CD4-positive, alpha-beta T cell treated with Interleukin-4 for 4 hours (primary cell): ENCODE measurements around the gene BRD9.
"Not testable (repeated sequence)": the region's sequence is repeated elsewhere in the genome, so short reads cannot be mapped to it uniquely, and the experiment has no call there.

ENCODE experiments used
- DNase-seq: peaks from one replicate; pipeline ENCODE4 v3.0.0-alpha.2; 2020

Gene BRD9

GRCh38 chr5:843926-844325, 48.7 kb downstream of the BRD9 start:
- not testable (repeated sequence) for DNase-seq

- not testable (repeated sequence) for DNase-seq
Observed at GRCh38 chr5:843371-843770, 49.2 kb downstream of the BRD9 start.

GRCh38 chr5:842402-843221, 50.0 kb downstream of the BRD9 start:
- not testable (repeated sequence) for DNase-seq

- DNase-seq = not testable (repeated sequence)
Observed at GRCh38 chr5:841531-842401, 50.8 kb downstream of the BRD9 start.

- not testable (repeated sequence) for DNase-seq
Observed at GRCh38 chr5:840974-841435, 51.6 kb downstream of the BRD9 start.

- DNase-seq = not testable (repeated sequence)
Observed at GRCh38 chr5:840118-840973, 52.3 kb downstream of the BRD9 start.

GRCh38 chr5:838431-838851, 54.2 kb downstream of the BRD9 start:
- DNase-seq = not testable (repeated sequence)

- DNase-seq = not testable (repeated sequence)
Observed at GRCh38 chr5:837621-838121, 54.9 kb downstream of the BRD9 start.

- DNase-seq = not testable (repeated sequence)
Observed at GRCh38 chr5:835933-836612, 56.5 kb downstream of the BRD9 start.

GRCh38 chr5:834013-834412, 58.6 kb downstream of the BRD9 start:
- not testable (repeated sequence) for DNase-seq

- not testable (repeated sequence) for DNase-seq
Observed at GRCh38 chr5:828194-828593, 64.4 kb downstream of the BRD9 start.

GRCh38 chr5:825544-825943, 67.1 kb downstream of the BRD9 start:
- not testable (repeated sequence) for DNase-seq

GRCh38 chr5:821504-821903, 71.1 kb downstream of the BRD9 start:
- DNase-seq = no peak

GRCh38 chr5:820245-820644, 72.4 kb downstream of the BRD9 start:
- no peak for DNase-seq

GRCh38 chr5:819078-819477, 73.5 kb downstream of the BRD9 start:
- DNase-seq = no peak

- DNase-seq = no peak
Observed at GRCh38 chr5:816176-816575, 76.4 kb downstream of the BRD9 start.

- no peak for DNase-seq
Observed at GRCh38 chr5:815449-815848, 77.2 kb downstream of the BRD9 start.
